ENCODE data around the gene PELI3. TPM values are rescaled to one million over a fixed set of nuclear protein-coding genes. Genes with fewer than 3 reads are reported as not detected.

The PELI3 gene
- polyA plus RNA-seq, 3 donors, result 11.3 to 13.2 (median 12.6) TPM

GRCh38 chr11:66497206-66497605 is 30.5 kb downstream of the PELI3 start:
- Histone ChIP-seq H3K27ac (ENCODE audit: low read depth in 1 of 2, low read length in 2 of 2) (no peak overlapping the region), H3K79me2 (ENCODE audit: insufficient read depth, low read length) (no peaks in the 10 kb centered on the region), H3K36me3 (replicated peaks in 1 of 2; ENCODE audit: control insufficient read depth in 1 of 2, insufficient read depth in 2 of 2, low read length in 2 of 2) (peaks cover 55 to 78% of the 10 kb centered on the region in 2 donors), H3K4me1 (ENCODE audit: control insufficient read depth in 1 of 2, insufficient read depth in 2 of 2, low read length in 2 of 2) (no peaks in the 10 kb centered on the region), H3K27me3 (ENCODE audit: control insufficient read depth in 2 of 2, insufficient read depth in 2 of 2, low read length in 2 of 2) (no peaks in the 10 kb centered on the region), H3K9ac (ENCODE audit: insufficient read depth, low read length, poor library complexity, severe bottlenecking) (no peak overlapping the region), H3K9me3 (replicated peaks in 1 of 2; ENCODE audit: control insufficient read depth in 1 of 2, insufficient read depth in 1 of 2, low read length in 2 of 2) (no peaks in the 10 kb centered on the region), H3K4me3 (replicated peaks in 1 of 3; ENCODE audit: low read depth in 2 of 3, low read length in 3 of 3) (no peak overlapping the region), H2AFZ (ENCODE audit: insufficient read depth, low read depth, low read length, poor library complexity, severe bottlenecking) (no peak overlapping the region), H4K20me1 (ENCODE audit: insufficient read depth, low read length) (no peaks in the 10 kb centered on the region), H3K4me2 (replicated peaks; ENCODE audit: extremely low read depth, low read length, poor library complexity, severe bottlenecking) (no peak overlapping the region)
- Mint-ChIP-seq H3K4me3 (no peak overlapping the region), H3K27ac (no peak overlapping the region), H3K9me3 (no peaks in the 10 kb centered on the region), H3K36me3 (peaks cover 51 to 79% of the 10 kb centered on the region in 2 donors), H3K27me3 (ENCODE audit: low read depth in 3 of 3) (peaks cover 0 to 5% (median 0%) of the 10 kb centered on the region in 3 donors), H3K4me1 (no peaks in the 10 kb centered on the region)
- WGBS (ENCODE audit: insufficient coverage), result 96% methylated on average over 13 of the region's 16 CpGs
- TF ChIP-seq CTCF (IDR thresholded peaks at IDR 0.05), result no peak
- DNase-seq, result no peak
- intact Hi-C loops (cut with micrococcal nuclease), result no loop called here

GRCh38 chr11:66498506-66498905 is 31.8 kb downstream of the PELI3 start:
- H2AFZ ChIP-seq (ENCODE audit: insufficient read depth, low read depth, low read length, poor library complexity, severe bottlenecking), result no peak overlapping the region
- H3K4me1 Mint-ChIP-seq, result no peaks in the 10 kb centered on the region
- H4K20me1 ChIP-seq (ENCODE audit: insufficient read depth, low read length), result no peaks in the 10 kb centered on the region
- no peaks in the 10 kb centered on the region for H3K9me3 ChIP-seq (replicated peaks in 1 of 2; ENCODE audit: control insufficient read depth in 1 of 2, insufficient read depth in 1 of 2, low read length in 2 of 2)
- no peak for TF ChIP-seq CTCF (IDR thresholded peaks at IDR 0.05)
- H3K4me3 ChIP-seq (replicated peaks in 1 of 3; ENCODE audit: low read depth in 2 of 3, low read length in 3 of 3), result no peak overlapping the region
- no peaks in the 10 kb centered on the region for H3K27me3 ChIP-seq (ENCODE audit: control insufficient read depth in 2 of 2, insufficient read depth in 2 of 2, low read length in 2 of 2)
- H3K9ac ChIP-seq (ENCODE audit: insufficient read depth, low read length, poor library complexity, severe bottlenecking), result no peak overlapping the region
- DNase-seq, result no peak
- no peaks in the 10 kb centered on the region for H3K79me2 ChIP-seq (ENCODE audit: insufficient read depth, low read length)
- no peaks in the 10 kb centered on the region for H3K27me3 Mint-ChIP-seq (ENCODE audit: low read depth in 3 of 3)
- H3K36me3 ChIP-seq (replicated peaks in 1 of 2; ENCODE audit: control insufficient read depth in 1 of 2, insufficient read depth in 2 of 2, low read length in 2 of 2), result peaks cover 42 to 69% of the 10 kb centered on the region in 2 donors
- no peak overlapping the region for H3K4me3 Mint-ChIP-seq
- H3K27ac Mint-ChIP-seq, result peak overlapping the region in 1 of 7 donors; percentile 29
- no CpG with 5 or more reads among the region's 5 CpGs for WGBS (ENCODE audit: insufficient coverage)
- H3K9me3 Mint-ChIP-seq, result no peaks in the 10 kb centered on the region
- no peak overlapping the region for H3K27ac ChIP-seq (ENCODE audit: low read depth in 1 of 2, low read length in 2 of 2)
- H3K4me1 ChIP-seq (ENCODE audit: control insufficient read depth in 1 of 2, insufficient read depth in 2 of 2, low read length in 2 of 2), result no peaks in the 10 kb centered on the region
- H3K4me2 ChIP-seq (replicated peaks; ENCODE audit: extremely low read depth, low read length, poor library complexity, severe bottlenecking), result no peak overlapping the region
- intact Hi-C loops (cut with micrococcal nuclease), result no loop called here
- H3K36me3 Mint-ChIP-seq, result peaks cover 45 to 71% of the 10 kb centered on the region in 2 donors
